HK-2 (cell line): Measurements from ENCODE around the gene PRAMEF27.
"Not testable (repeated sequence)": the region's sequence is repeated elsewhere in the genome, so short reads cannot be mapped to it uniquely, and the experiment has no call there.

ENCODE experiments used
- DNase-seq: peaks from one replicate; pipeline ENCODE4 v3.0.0-alpha.2; 2018; ENCODE audit not compliant: unreplicated experiment

Gene PRAMEF27

GRCh38 chr1:13056475-13056874, at the start of gene PRAMEF27:
TSS of gene PRAMEF27 (minus strand) at chr1:13056575. CDS start at chr1:13053659, 2,916 bp downstream.
- not testable (repeated sequence) for DNase-seq

- not testable (repeated sequence) for DNase-seq
These were observed 14.1 kb upstream of the PRAMEF27 start, which contains the start of gene PRAMEF25 for GRCh38 chr1:13070474-13070873. TSS of gene PRAMEF25 (plus strand) at chr1:13070774. CDS start at chr1:13073694, 2,920 bp downstream.

GRCh38 chr1:13019846-13020245, 36.5 kb downstream of the PRAMEF27 start:
- DNase-seq: not testable (repeated sequence)

- DNase-seq: not testable (repeated sequence)
These were observed 44.4 kb downstream of the PRAMEF27 start for GRCh38 chr1:13011932-13012331.

- not testable (repeated sequence) for DNase-seq
These were observed 47.0 kb downstream of the PRAMEF27 start for GRCh38 chr1:13009348-13009747.

- not testable (repeated sequence) for DNase-seq
These were observed 50.6 kb downstream of the PRAMEF27 start for GRCh38 chr1:13005732-13006131.
